Caco-2 (cell line): ENCODE data around the gene FUT9. TPM values are rescaled to one million over a fixed set of nuclear protein-coding genes. Genes with fewer than 3 reads are reported as not detected.

Source experiments
- BruUV-seq: library from RNA; stranded (reverse); fragments of 400-500 nt; replicated peaks from 2 replicates; lab custom pipeline; 2021; lab: Mats Ljungman, UMichigan
- CTCF ChIA-PET: fragments of 300-600 bp; sonication (Branson Sonifier 250); formaldehyde crosslinking; loops from one replicate; lab custom pipeline; 2022; ENCODE audit warnings: antibody characterized with exemption; lab: Charles Lee
- POLR2A ChIA-PET: fragments of 300-600 bp; sonication (Branson Sonifier 250); formaldehyde crosslinking; loops from one replicate; lab custom pipeline; 2022; ENCODE audit warnings: antibody characterized with exemption; lab: Charles Lee
- DNase-seq, 2 experiments: peaks; one replicate each; pipeline versions ENCODE4 v3.0.0 to v3.0.0-alpha.2; 2020 to 2022
- H3K27me3 ChIP-seq: replicated peaks from 2 replicates; pipeline ENCODE4 v1.6.0; 2011; ENCODE audit warnings: low read length; ENCODE audit not compliant: control insufficient read depth, insufficient read depth
- H3K36me3 ChIP-seq: 2 replicates; pipeline ENCODE4 v1.5.1; 2011; ENCODE audit warnings: low read length; ENCODE audit not compliant: control insufficient read depth, insufficient read depth
- H3K4me1 ChIP-seq: fragments of 250-450 bp; sonication (Bioruptor Pico); 2 replicates; pipeline ENCODE4 v1.5.1; 2020; ENCODE audit warnings: mild to moderate bottlenecking
- H3K4me3 ChIP-seq: 2 replicates; pipeline ENCODE4 v1.5.1; 2011; ENCODE audit warnings: low read depth, mild to moderate bottlenecking, control low read depth, low read length
- H3K9me3 ChIP-seq: fragments of 250-450 bp; sonication (Bioruptor Pico); 2 replicates; pipeline ENCODE4 v1.5.1; 2020; ENCODE audit warnings: mild to moderate bottlenecking, moderate library complexity
- H3K27ac Mint-ChIP-seq: one replicate; pipeline ENCODE4 v1.8.0; 2022; ENCODE audit warnings: mixed read lengths; ENCODE audit not compliant: unreplicated experiment
- H3K27me3 Mint-ChIP-seq: one replicate; pipeline ENCODE4 v1.8.0; 2022; ENCODE audit warnings: mixed read lengths; ENCODE audit not compliant: insufficient read depth, unreplicated experiment
- H3K36me3 Mint-ChIP-seq: one replicate; pipeline ENCODE4 v1.8.0; 2022; ENCODE audit warnings: mild to moderate bottlenecking, mixed read lengths; ENCODE audit not compliant: insufficient read depth, unreplicated experiment
- H3K4me1 Mint-ChIP-seq: one replicate; pipeline ENCODE4 v1.8.0; 2022; ENCODE audit warnings: low read depth, mixed read lengths; ENCODE audit not compliant: unreplicated experiment
- H3K4me3 Mint-ChIP-seq: one replicate; pipeline ENCODE4 v1.8.0; 2022; ENCODE audit warnings: mild to moderate bottlenecking, moderate library complexity, mixed read lengths; ENCODE audit not compliant: unreplicated experiment
- H3K9me3 Mint-ChIP-seq: one replicate; pipeline ENCODE4 v1.8.0; 2022; ENCODE audit warnings: mixed read lengths; ENCODE audit not compliant: unreplicated experiment
- intact Hi-C: fragments of 100-400 bp; cut with micrococcal nuclease; formaldehyde crosslinking; loops from one replicate; pipeline ENCODE4 v1.10.0; 2022; ENCODE audit not compliant: unreplicated experiment
- total RNA-seq: library from RNA; stranded (reverse); gene quantifications from 2 replicates; pipeline ENCODE4 v1.2.3, GENCODE V29; 2022
- TF ChIP-seq, protein P1 (sequence below), 2 experiments: fragments of 200-600 bp in 1 of 2; IDR thresholded peaks; 1 replicate in 1 of 2; 2 replicates in 1 of 2; pipeline versions ENCODE4 v1.5.1 to v1.8.0; 2011 to 2022; ENCODE audit warnings: antibody characterized with exemption in 1 of 2, control low read depth in 1 of 2, inconsistent platforms in 1 of 2, low read depth in 1 of 2, low read length in 1 of 2, mild to moderate bottlenecking in 1 of 2, moderate library complexity in 1 of 2; ENCODE audit not compliant: insufficient read depth in 1 of 2, severe bottlenecking in 1 of 2, unreplicated experiment in 1 of 2

Gene FUT9
- total RNA-seq, 1 experiment from 2014 or later = 0.11 TPM

DNA sequence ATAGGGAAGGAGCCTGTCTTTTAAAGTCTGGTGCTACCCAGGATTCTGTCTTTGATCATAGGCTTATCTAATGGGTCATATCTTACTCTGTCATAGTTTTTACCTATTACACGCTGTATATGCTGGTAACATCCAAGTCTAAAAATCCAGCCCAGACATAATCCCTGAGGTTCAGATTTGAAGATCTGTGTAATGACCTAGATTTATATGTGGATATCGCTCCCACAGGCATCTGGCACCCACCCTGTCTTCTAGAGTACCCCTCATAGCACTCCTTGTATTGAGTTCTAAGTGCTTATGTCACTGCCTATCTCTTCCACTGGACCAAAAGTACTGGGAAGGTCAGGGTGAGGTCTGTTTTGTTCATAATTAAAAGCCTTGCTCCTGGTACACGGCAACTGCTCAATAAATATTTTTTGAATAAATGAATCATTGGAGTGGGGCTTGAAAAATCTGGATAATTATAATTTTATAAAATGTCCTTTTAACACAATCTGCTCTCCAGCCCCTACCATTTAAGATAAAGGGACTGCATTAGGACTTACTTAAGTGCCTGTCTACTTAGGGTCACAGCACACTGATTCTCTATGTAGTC lies 136.4 kb downstream of the FUT9 start:
- TF ChIP-seq, protein P1, sequence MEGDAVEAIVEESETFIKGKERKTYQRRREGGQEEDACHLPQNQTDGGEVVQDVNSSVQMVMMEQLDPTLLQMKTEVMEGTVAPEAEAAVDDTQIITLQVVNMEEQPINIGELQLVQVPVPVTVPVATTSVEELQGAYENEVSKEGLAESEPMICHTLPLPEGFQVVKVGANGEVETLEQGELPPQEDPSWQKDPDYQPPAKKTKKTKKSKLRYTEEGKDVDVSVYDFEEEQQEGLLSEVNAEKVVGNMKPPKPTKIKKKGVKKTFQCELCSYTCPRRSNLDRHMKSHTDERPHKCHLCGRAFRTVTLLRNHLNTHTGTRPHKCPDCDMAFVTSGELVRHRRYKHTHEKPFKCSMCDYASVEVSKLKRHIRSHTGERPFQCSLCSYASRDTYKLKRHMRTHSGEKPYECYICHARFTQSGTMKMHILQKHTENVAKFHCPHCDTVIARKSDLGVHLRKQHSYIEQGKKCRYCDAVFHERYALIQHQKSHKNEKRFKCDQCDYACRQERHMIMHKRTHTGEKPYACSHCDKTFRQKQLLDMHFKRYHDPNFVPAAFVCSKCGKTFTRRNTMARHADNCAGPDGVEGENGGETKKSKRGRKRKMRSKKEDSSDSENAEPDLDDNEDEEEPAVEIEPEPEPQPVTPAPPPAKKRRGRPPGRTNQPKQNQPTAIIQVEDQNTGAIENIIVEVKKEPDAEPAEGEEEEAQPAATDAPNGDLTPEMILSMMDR (IDR thresholded peaks at IDR 0.05; ENCODE audit: insufficient read depth in 1 of 2, low read depth in 1 of 2, low read length in 1 of 2, severe bottlenecking in 1 of 2, unreplicated experiment in 1 of 2) = no peak
- Mint-ChIP-seq H3K9me3 (no peaks in the 10 kb centered on the region), H3K36me3 (no peaks in the 10 kb centered on the region), H3K27me3 (no peaks in the 10 kb centered on the region), H3K27ac (no peak overlapping the region), H3K4me1 (no peaks in the 10 kb centered on the region), H3K4me3 (no peak overlapping the region)
- Histone ChIP-seq H3K4me1 (no peaks in the 10 kb centered on the region), H3K9me3 (no peaks in the 10 kb centered on the region), H3K36me3 (no peaks in the 10 kb centered on the region), H3K27me3 (no peaks in the 10 kb centered on the region), H3K4me3 (no peak overlapping the region)
- DNase-seq = no peak
- POLR2A ChIA-PET = no interaction called here
- CTCF ChIA-PET = no interaction called here
- intact Hi-C loops = no loop called here
- BruUV-seq = no TSS peak

DNA sequence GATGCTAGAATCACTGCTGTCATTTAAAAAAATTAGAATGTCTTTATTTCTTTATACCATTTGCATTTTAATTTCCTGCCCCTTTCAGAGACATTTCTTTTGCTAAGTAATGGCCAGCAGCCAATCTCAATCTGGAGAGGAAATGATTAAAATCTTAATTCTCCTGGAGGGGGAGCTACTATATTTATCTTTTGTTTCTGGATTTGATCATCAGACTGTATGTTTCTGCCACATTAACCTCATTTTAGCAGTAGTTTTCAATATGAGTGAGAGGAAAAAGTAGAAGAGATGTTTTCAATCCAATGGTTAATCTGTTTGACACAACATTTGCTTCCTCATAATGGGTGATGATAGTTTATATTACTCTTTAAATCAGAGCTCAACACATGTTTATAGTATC lies 138.0 kb downstream of the FUT9 start:
- Mint-ChIP-seq H3K36me3 (no peaks in the 10 kb centered on the region), H3K9me3 (no peaks in the 10 kb centered on the region), H3K27me3 (no peaks in the 10 kb centered on the region), H3K4me1 (no peaks in the 10 kb centered on the region), H3K4me3 (no peak overlapping the region), H3K27ac (no peak overlapping the region)
- TF ChIP-seq, protein P1 (IDR thresholded peaks at IDR 0.05; ENCODE audit: insufficient read depth in 1 of 2, low read depth in 1 of 2, low read length in 1 of 2, severe bottlenecking in 1 of 2, unreplicated experiment in 1 of 2) = no peak
- POLR2A ChIA-PET = no interaction called here
- no peak overlapping the region for H3K4me3 ChIP-seq
- CTCF ChIA-PET = no interaction called here
- H3K9me3 ChIP-seq = no peaks in the 10 kb centered on the region
- BruUV-seq = no TSS peak
- intact Hi-C loops = no loop called here
- no peaks in the 10 kb centered on the region for H3K36me3 ChIP-seq
- H3K27me3 ChIP-seq = no peaks in the 10 kb centered on the region
- H3K4me1 ChIP-seq = no peaks in the 10 kb centered on the region
- no peak for DNase-seq

- Mint-ChIP-seq H3K27me3 (no peaks in the 10 kb centered on the region), H3K36me3 (no peaks in the 10 kb centered on the region), H3K4me3 (no peak overlapping the region), H3K27ac (no peak overlapping the region), H3K4me1 (no peaks in the 10 kb centered on the region), H3K9me3 (no peaks in the 10 kb centered on the region)
- H3K4me1 ChIP-seq = no peaks in the 10 kb centered on the region
- H3K9me3 ChIP-seq = no peaks in the 10 kb centered on the region
- TF ChIP-seq, protein P1 (IDR thresholded peaks at IDR 0.05; ENCODE audit: insufficient read depth in 1 of 2, low read depth in 1 of 2, low read length in 1 of 2, severe bottlenecking in 1 of 2, unreplicated experiment in 1 of 2) = no peak
- ChIA-PET CTCF (no interaction called here), POLR2A (no interaction called here)
- intact Hi-C loops = no loop called here
- no peaks in the 10 kb centered on the region for H3K27me3 ChIP-seq
- no peaks in the 10 kb centered on the region for H3K36me3 ChIP-seq
- no peak overlapping the region for H3K4me3 ChIP-seq
- BruUV-seq = no TSS peak
- DNase-seq = no peak
Observed at GRCh38 chr6:96156425-96156824, 140.7 kb downstream of the FUT9 start.
